ENCODE measurements around the gene IMMT.
"Not testable (repeated sequence)": the region's sequence is repeated elsewhere in the genome, so short reads cannot be mapped to it uniquely, and the experiment has no call there.

Gene IMMT

GRCh38 chr2:86232910-86233309 is 37.6 kb upstream of the IMMT start:
- no peak overlapping the region for H3K4me3 ChIP-seq (ENCODE audit: low read depth, low read length)

GRCh38 chr2:86232373-86232784 is 37.1 kb upstream of the IMMT start:
- no peak overlapping the region for H3K4me3 ChIP-seq (ENCODE audit: low read depth, low read length)
- no peak for DNase-seq (ENCODE audit: low read depth)
- TF ChIP-seq CTCF (IDR thresholded peaks at IDR 0.05; ENCODE audit: insufficient read depth, low read depth, low read length, missing control alignments): no peak

More at GRCh38 chr2:86232910-86233309, 37.6 kb upstream of the IMMT start:
- TF ChIP-seq CTCF (IDR thresholded peaks at IDR 0.05; ENCODE audit: insufficient read depth, low read depth, low read length, missing control alignments): no peak
- DNase-seq (ENCODE audit: low read depth): no peak

- H3K4me3 ChIP-seq (ENCODE audit: low read depth, low read length): no peak overlapping the region
- no peak for DNase-seq (ENCODE audit: low read depth)
- TF ChIP-seq CTCF (IDR thresholded peaks at IDR 0.05; ENCODE audit: insufficient read depth, low read depth, low read length, missing control alignments): no peak
Observed at GRCh38 chr2:86231680-86232372, 36.6 kb upstream of the IMMT start.

- no peak for TF ChIP-seq CTCF (IDR thresholded peaks at IDR 0.05; ENCODE audit: insufficient read depth, low read depth, low read length, missing control alignments)
- H3K4me3 ChIP-seq (ENCODE audit: low read depth, low read length): no peak overlapping the region
- DNase-seq (ENCODE audit: low read depth): no peak
Observed at GRCh38 chr2:86230961-86231360, 35.7 kb upstream of the IMMT start.

DNA sequence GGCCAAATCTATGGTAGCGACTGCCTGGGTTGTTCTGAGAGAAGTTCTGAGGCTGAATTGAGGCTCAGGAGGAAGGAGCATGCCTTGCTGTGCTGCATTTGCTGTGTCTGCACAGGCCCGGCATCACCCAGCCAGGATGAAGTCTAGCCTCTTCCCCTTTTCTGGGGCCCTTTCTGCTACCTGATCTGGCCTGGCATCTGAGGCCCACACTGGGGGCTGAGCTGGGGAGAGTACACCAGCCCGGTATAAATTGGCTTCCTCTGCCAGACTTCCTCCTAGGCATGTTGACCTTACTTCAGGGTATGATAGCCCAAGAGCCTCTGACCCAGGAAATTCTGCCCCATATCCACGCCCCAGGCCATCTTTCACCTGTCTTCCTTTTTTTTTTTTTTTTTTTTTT is 34.0 kb upstream of the IMMT start:
- no peak for TF ChIP-seq CTCF (IDR thresholded peaks at IDR 0.05; ENCODE audit: insufficient read depth, low read depth, low read length, missing control alignments)
- H3K4me3 ChIP-seq (ENCODE audit: low read depth, low read length): no peak overlapping the region
- DNase-seq (ENCODE audit: low read depth): peak; percentile 18

- not testable (repeated sequence) for DNase-seq (ENCODE audit: low read depth)
Observed at GRCh38 chr2:86228574-86228973, 33.3 kb upstream of the IMMT start.

GRCh38 chr2:86227685-86228084 is 32.4 kb upstream of the IMMT start:
- no peak for TF ChIP-seq CTCF (IDR thresholded peaks at IDR 0.05; ENCODE audit: insufficient read depth, low read depth, low read length, missing control alignments)
- DNase-seq (ENCODE audit: low read depth): no peak

More at GRCh38 chr2:86228574-86228973, 33.3 kb upstream of the IMMT start:
- not testable (repeated sequence) for H3K4me3 ChIP-seq (ENCODE audit: low read depth, low read length)

More at GRCh38 chr2:86227685-86228084, 32.4 kb upstream of the IMMT start:
- no peak overlapping the region for H3K4me3 ChIP-seq (ENCODE audit: low read depth, low read length)
